Heart right ventricle (tissue), 16 donors: ENCODE data around the gene MORC4. TPM values are rescaled to one million over a fixed set of nuclear protein-coding genes. Genes with fewer than 3 reads are reported as not detected.

Experiments
- ATAC-seq, 8 donors: fragments of 200-7000 bp; cut with Tn5 transposase; one replicate each; pipeline ENCODE4 v1.9.1; 2020; ENCODE audit warnings: mild to moderate bottlenecking in 8 of 8, moderate library complexity in 8 of 8, moderate number of reproducible peaks in 1 of 8
- DNase-seq, 2 donors: peaks; one replicate each; pipeline ENCODE4 v3.0.0-alpha.2; 2020
- H3K27ac ChIP-seq, 10 donors: fragments of 200-600 bp; sonication (generic) in 2 of 10; one replicate each; pipeline versions ENCODE4 v1.5.0 to v1.8.0; 2020 to 2022; ENCODE audit warnings: mild to moderate bottlenecking in 3 of 10
- H3K27me3 ChIP-seq, 7 donors: fragments of 200-600 bp; one replicate each; pipeline ENCODE4 v1.8.0; 2021 to 2022; ENCODE audit warnings: mild to moderate bottlenecking in 2 of 7
- H3K36me3 ChIP-seq, 9 donors: fragments of 200-600 bp; sonication (generic) in 1 of 9; one replicate each; pipeline versions ENCODE4 v1.5.0 to v1.8.0; 2020 to 2022; ENCODE audit warnings: mild to moderate bottlenecking in 2 of 9
- H3K4me1 ChIP-seq, 9 donors: fragments of 200-600 bp; sonication (generic) in 1 of 9; one replicate each; pipeline versions ENCODE4 v1.5.0 to v1.8.0; 2020 to 2022; ENCODE audit warnings: mild to moderate bottlenecking in 4 of 9
- H3K4me3 ChIP-seq, 10 donors: fragments of 200-600 bp; sonication (generic) in 2 of 10; one replicate each; pipeline versions ENCODE4 v1.5.0 to v1.8.0; 2020 to 2022; ENCODE audit warnings: mild to moderate bottlenecking in 7 of 10, moderate library complexity in 2 of 10
- H3K9me3 ChIP-seq, 11 donors: fragments of 200-600 bp in 10 of 11; sonication (generic) in 2 of 11; one replicate each; pipeline versions ENCODE4 v1.5.0 to v1.8.0; 2013 to 2022; ENCODE audit warnings: mild to moderate bottlenecking in 2 of 11, control low read depth in 1 of 11, moderate library complexity in 1 of 11
- WGBS, 2 donors: extraction: QIAGEN DNeasy Blood & Tissue Kit; methylation state at CpG; one replicate each; pipeline ENCODE4 v1.1.7; 2013; ENCODE audit warnings: inconsistent platforms in 1 of 2; 5-methylcytosine and 5-hydroxymethylcytosine counted together
- intact Hi-C, 10 donors: fragments of 100-400 bp; cut with DNase I; formaldehyde crosslinking; loops; one replicate each; pipeline versions ENCODE4 v1.11.1 to v1.14.2; 2022
- long read RNA-seq, 3 donors: library from polyadenylated mRNA; unstranded; transcript quantifications; one replicate each; pipeline ENCODE4 v2.0.0, GENCODE V29; 2020 to 2021
- polyA plus RNA-seq, 2 donors: library from polyadenylated mRNA; stranded (reverse); fragments of 200-250 nt; gene quantifications; one replicate each; pipeline ENCODE4 v1.2.3, GENCODE V29; 2013
- total RNA-seq, 10 donors: library from RNA; stranded (reverse); fragmentation: NEBNext Ultra II Directional in 3 of 10; extraction: Animal tissue kit (Norgen Biotek cat#: 25700) in 3 of 10; gene quantifications; one replicate each; pipeline versions ENCODE4 v1.2.1 to v1.2.4, GENCODE V29; 2021 to 2023
- TF ChIP-seq, protein P1 (sequence below), 9 donors: fragments of 200-600 bp; sonication (generic) in 2 of 9; IDR thresholded peaks; one replicate each; pipeline versions ENCODE4 v1.5.0 to v1.8.0; 2021 to 2022; ENCODE audit warnings: antibody characterized with exemption in 9 of 9, mild to moderate bottlenecking in 5 of 9, moderate library complexity in 1 of 9
- donor health status: Arrhythmogenic right ventricular cardiomyopathy.
- donor health status: ischemic (EF 13 %, LVEDD 7.1; RV severe dilation, severe dysfunction).
- donor health status: healthy with polysubstance abuse.
- donor health status: DM: no; HTN: yes; CAD: no.
- donor health status: DM: no; HTN: no; CAD: no.
- donor health status: ischemic (EF 25% LVEDD 6.9; RV normal size, moderate dysfunction).
- donor health status: ischemic (EF 25% LVEDD 5.7; RV mildly dilated, moderate dysfunction).
- donor health status: healthy.
- donor health status: DM: yes; HTN: yes; CAD: no.
- donor health status: Ischemic cardiomyopathy.
- donor health status: ischemic (EF 35%, LVEDD 5.7; RV mildly dilated, moderate dysfunction).
- donor health status: nonischemic (EF 11% LVEDD 7.7; RV severe dilation, severe dysfunction).
- donor health status: DM: yes; HTN: yes; CAD: no.
- donor health status: PGD.
- donor health status: ischemic (EF 29% LVEDD 5.4; RV normal size, mild dysfunction).
- donor health status: nonischemic (EF 23%, LVEDD 6.1; RV moderate dilation, normal function).

Gene MORC4
- total RNA-seq = 1 to 10 TPM; 2.2 to 3.2 (median 2.7) TPM
- polyA plus RNA-seq = 1 to 10 TPM; 2.3 to 3.5 TPM
- long read RNA-seq, donor 1, partial matches to known transcripts = 0 of 4 reads
- long read RNA-seq, donor 1, other reads (novel, unspliced or antisense) = 4 of 4 reads
- long read RNA-seq, donor 2, partial matches to known transcripts = 1 of 3 reads
- long read RNA-seq, donor 2, other reads (novel, unspliced or antisense) = 1 of 3 reads
- long read RNA-seq, donor 3, partial matches to known transcripts = 0 of 1 reads
- long read RNA-seq, donor 3, other reads (novel, unspliced or antisense) = 1 of 1 reads

DNA sequence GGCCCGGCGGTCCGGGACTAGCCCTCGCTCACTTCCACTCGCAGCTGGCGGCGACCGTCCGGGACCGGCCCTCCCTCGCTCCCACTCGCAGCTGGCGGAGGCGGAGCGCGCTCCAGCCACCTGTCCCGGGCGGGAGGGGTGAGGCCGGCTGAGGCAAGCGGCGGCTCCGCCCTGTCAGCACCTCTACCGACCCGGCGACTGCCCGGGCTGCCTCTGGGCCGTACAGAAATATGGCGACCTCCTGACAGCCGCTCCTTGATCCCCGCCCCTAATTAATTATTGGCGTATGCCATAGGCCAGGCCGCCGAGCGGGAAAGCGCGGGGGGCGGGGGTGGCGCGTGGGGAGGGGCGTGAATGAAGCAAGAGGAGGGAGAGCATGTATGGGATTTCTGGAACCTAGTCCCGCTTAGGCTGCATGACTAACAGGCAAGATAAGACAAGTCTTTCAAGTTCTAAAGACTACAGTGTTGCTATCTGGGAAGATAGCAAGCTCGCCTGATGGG lies at the start of gene MORC4:
Gene MORC4, minus strand, starts transcription at position 200 of the 503 bp plus-strand sequence. CDS start 243 bp downstream, outside the sequence.
- TF ChIP-seq, protein P1, sequence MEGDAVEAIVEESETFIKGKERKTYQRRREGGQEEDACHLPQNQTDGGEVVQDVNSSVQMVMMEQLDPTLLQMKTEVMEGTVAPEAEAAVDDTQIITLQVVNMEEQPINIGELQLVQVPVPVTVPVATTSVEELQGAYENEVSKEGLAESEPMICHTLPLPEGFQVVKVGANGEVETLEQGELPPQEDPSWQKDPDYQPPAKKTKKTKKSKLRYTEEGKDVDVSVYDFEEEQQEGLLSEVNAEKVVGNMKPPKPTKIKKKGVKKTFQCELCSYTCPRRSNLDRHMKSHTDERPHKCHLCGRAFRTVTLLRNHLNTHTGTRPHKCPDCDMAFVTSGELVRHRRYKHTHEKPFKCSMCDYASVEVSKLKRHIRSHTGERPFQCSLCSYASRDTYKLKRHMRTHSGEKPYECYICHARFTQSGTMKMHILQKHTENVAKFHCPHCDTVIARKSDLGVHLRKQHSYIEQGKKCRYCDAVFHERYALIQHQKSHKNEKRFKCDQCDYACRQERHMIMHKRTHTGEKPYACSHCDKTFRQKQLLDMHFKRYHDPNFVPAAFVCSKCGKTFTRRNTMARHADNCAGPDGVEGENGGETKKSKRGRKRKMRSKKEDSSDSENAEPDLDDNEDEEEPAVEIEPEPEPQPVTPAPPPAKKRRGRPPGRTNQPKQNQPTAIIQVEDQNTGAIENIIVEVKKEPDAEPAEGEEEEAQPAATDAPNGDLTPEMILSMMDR (IDR thresholded peaks at IDR 0.05) = no peak
- ATAC-seq (peak; percentile 94 to 97 (median 96)), DNase-seq (peak; percentile 76 to 77)
- Histone ChIP-seq H3K27me3 (peaks cover 0 to 40% (median 0%) of the 10 kb centered on the region in 7 donors), H3K36me3 (no peaks in the 10 kb centered on the region), H3K9me3 (no peaks in the 10 kb centered on the region), H3K4me3 (peak within 1 kb of the TSS; percentile 44 to 71 (median 62)), H3K27ac (peak within 1 kb of the TSS in 9 of 10 donors; percentile 34 to 64 (median 48)), H3K4me1 (peaks cover 0 to 12% (median 3%) of the 10 kb centered on the region in 9 donors)
- intact Hi-C loops = no loop called here
- WGBS, 2 donors = 0 to 1% methylated on average over 27 to 38 of the region's 42 CpGs

DNA sequence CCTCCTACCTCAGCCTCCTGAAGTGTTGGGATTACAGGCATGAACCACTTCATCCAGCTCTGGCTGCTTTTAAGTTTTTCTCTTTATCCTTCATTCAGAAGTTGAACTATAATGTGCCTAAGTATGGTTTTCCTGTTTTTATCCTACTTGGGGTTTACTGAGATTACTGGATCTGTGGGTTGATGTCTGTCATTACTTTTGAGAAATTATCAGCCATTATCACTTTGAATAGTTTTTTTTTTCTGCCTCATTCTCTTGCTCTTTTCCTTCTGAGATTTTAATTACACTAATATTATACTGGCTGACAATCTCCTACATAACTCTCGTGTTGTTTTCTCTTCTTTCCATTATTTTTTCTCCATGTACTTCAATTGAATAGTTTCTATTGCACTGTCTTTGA lies 47.6 kb upstream of the MORC4 start:
- intact Hi-C loops = no loop called here
- Histone ChIP-seq H3K4me1 (no peaks in the 10 kb centered on the region), H3K27ac (no peak overlapping the region), H3K27me3 (peaks cover 0 to 51% (median 0%) of the 10 kb centered on the region in 7 donors), H3K9me3 (no peaks in the 10 kb centered on the region), H3K36me3 (no peaks in the 10 kb centered on the region), H3K4me3 (no peak overlapping the region)
- DNase-seq (no peak), ATAC-seq (no peak)
- 60 to 83% methylated on average over 1 of the region's 1 CpG for WGBS, 2 donors
- TF ChIP-seq, protein P1 (IDR thresholded peaks at IDR 0.05) = no peak

DNA sequence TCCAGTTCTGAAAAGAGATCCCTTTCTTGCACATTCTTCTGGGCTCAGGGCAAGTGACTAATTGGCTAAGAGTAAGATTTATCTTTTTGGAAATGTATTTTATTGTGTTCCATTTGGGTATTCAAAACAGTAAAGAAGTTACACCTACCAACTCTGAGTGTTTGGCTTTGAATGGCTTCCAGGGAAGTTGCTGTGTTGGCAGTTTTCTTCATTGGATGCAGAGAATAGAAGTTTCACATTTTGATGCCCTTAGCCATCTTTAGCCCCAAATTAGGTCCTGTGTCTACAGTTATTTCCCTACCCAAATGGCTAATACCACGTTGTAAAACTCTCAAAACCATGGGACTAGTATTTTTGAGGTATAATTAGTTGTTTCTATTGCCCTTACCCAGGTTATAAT lies 29.7 kb upstream of the MORC4 start:
- Histone ChIP-seq H3K27me3 (peaks cover 0 to 30% (median 0%) of the 10 kb centered on the region in 7 donors), H3K4me1 (no peaks in the 10 kb centered on the region), H3K9me3 (no peaks in the 10 kb centered on the region), H3K4me3 (no peak overlapping the region), H3K27ac (no peak overlapping the region), H3K36me3 (no peaks in the 10 kb centered on the region)
- 53 to 75% methylated on average over 1 of the region's 1 CpG for WGBS, 2 donors
- TF ChIP-seq, protein P1 (IDR thresholded peaks at IDR 0.05) = no peak
- intact Hi-C loops = no loop called here
- ATAC-seq (no peak), DNase-seq (no peak)

DNA sequence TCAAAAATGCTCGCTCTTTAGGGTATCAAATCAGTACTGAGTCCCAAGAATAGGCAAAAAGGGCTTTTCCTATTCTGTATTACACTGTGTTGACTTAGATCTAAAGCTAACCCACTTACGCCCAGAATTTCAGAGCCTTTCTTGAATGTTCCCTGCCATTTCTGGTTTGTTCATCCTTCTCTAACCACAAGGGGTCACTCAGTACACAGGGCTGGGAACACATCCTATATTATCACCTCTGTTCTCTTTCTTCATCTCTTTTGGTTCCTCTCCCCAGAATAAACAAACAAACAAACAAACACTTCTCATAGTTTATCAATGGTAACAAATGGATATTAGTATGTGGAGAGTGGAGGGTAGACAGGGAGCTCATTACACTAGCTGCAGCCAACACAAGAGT lies 25.5 kb upstream of the MORC4 start:
- Histone ChIP-seq H3K27ac (no peak overlapping the region), H3K36me3 (no peaks in the 10 kb centered on the region), H3K27me3 (peaks cover 0 to 44% (median 0%) of the 10 kb centered on the region in 7 donors), H3K9me3 (no peaks in the 10 kb centered on the region), H3K4me3 (no peak overlapping the region), H3K4me1 (no peaks in the 10 kb centered on the region)
- intact Hi-C loops = no loop called here
- DNase-seq (no peak), ATAC-seq (no peak)
- TF ChIP-seq, protein P1 (IDR thresholded peaks at IDR 0.05) = peak in 7 of 9 donors; percentile 41 to 56 (median 49)
- 15 to 32% methylated on average over 2 of the region's 2 CpGs for WGBS, 2 donors
